Activated CD4-positive, alpha-beta T cell treated with anti-CD3 and anti-CD28 coated beads, Interleukin-2, amount 50 U/mL, for 16 hours (primary cell): Measurements from ENCODE around the gene ANXA8L1.
"Not testable (repeated sequence)": the region's sequence is repeated elsewhere in the genome, so short reads cannot be mapped to it uniquely, and the experiment has no call there.

Experiments
- DNase-seq: peaks from one replicate; pipeline ENCODE4 v3.0.0-alpha.2; 2020

The ANXA8L1 gene

GRCh38 chr10:46375406-46375805, at the start of gene ANXA8L1:
TSS of gene ANXA8L1 (plus strand) at chr10:46375776. CDS start at chr10:46375852, 76 bp downstream.
- not testable (repeated sequence) for DNase-seq

GRCh38 chr10:46326066-46326465, 49.5 kb upstream of the ANXA8L1 start:
- DNase-seq = no peak

- DNase-seq = no peak
Observed at GRCh38 chr10:46326971-46327370, 48.6 kb upstream of the ANXA8L1 start.

GRCh38 chr10:46327685-46328084, 47.9 kb upstream of the ANXA8L1 start:
- no peak for DNase-seq

- no peak for DNase-seq
Observed at GRCh38 chr10:46328853-46329689, 46.5 kb upstream of the ANXA8L1 start.

- DNase-seq = no peak
Observed at GRCh38 chr10:46329690-46330016, 45.9 kb upstream of the ANXA8L1 start.

GRCh38 chr10:46330894-46331293, 44.7 kb upstream of the ANXA8L1 start:
- no peak for DNase-seq

GRCh38 chr10:46365484-46365883, 10.1 kb upstream of the ANXA8L1 start:
- DNase-seq = not testable (repeated sequence)

- not testable (repeated sequence) for DNase-seq
Observed at GRCh38 chr10:46367209-46367608, 8.4 kb upstream of the ANXA8L1 start.

GRCh38 chr10:46367666-46368240, 7.8 kb upstream of the ANXA8L1 start:
- not testable (repeated sequence) for DNase-seq

GRCh38 chr10:46368956-46369355, 6.6 kb upstream of the ANXA8L1 start:
- not testable (repeated sequence) for DNase-seq

GRCh38 chr10:46374410-46374809, 1.2 kb upstream of the ANXA8L1 start:
- not testable (repeated sequence) for DNase-seq

- DNase-seq = not testable (repeated sequence)
Observed at GRCh38 chr10:46377022-46377421, 1.4 kb downstream of the ANXA8L1 start.

GRCh38 chr10:46377651-46378050, 2.1 kb downstream of the ANXA8L1 start:
- DNase-seq = not testable (repeated sequence)

- DNase-seq = not testable (repeated sequence)
Observed at GRCh38 chr10:46378108-46378507, 2.5 kb downstream of the ANXA8L1 start.

GRCh38 chr10:46379233-46379848, 3.8 kb downstream of the ANXA8L1 start:
- DNase-seq = not testable (repeated sequence)

GRCh38 chr10:46385858-46386257, 10.3 kb downstream of the ANXA8L1 start:
- not testable (repeated sequence) for DNase-seq

- DNase-seq = not testable (repeated sequence)
Observed at GRCh38 chr10:46386694-46387093, 11.1 kb downstream of the ANXA8L1 start.

- DNase-seq = not testable (repeated sequence)
Observed at GRCh38 chr10:46387309-46387902, 11.8 kb downstream of the ANXA8L1 start.

GRCh38 chr10:46391422-46391821, 15.8 kb downstream of the ANXA8L1 start:
- DNase-seq = not testable (repeated sequence)

- DNase-seq = not testable (repeated sequence)
Observed at GRCh38 chr10:46396441-46397279, 21.1 kb downstream of the ANXA8L1 start.

- not testable (repeated sequence) for DNase-seq
Observed at GRCh38 chr10:46397767-46398166, 22.2 kb downstream of the ANXA8L1 start.
